HUDEP-2 (cell line): ENCODE results near the gene TSPAN4.

Experiments used
- DNase-seq, 76 experiments: peaks; one replicate each; lab custom pipeline; 2025; ENCODE audit not compliant: unreplicated experiment in 76 of 76; lab: John Stamatoyannopoulos, UW

Gene TSPAN4

DNA sequence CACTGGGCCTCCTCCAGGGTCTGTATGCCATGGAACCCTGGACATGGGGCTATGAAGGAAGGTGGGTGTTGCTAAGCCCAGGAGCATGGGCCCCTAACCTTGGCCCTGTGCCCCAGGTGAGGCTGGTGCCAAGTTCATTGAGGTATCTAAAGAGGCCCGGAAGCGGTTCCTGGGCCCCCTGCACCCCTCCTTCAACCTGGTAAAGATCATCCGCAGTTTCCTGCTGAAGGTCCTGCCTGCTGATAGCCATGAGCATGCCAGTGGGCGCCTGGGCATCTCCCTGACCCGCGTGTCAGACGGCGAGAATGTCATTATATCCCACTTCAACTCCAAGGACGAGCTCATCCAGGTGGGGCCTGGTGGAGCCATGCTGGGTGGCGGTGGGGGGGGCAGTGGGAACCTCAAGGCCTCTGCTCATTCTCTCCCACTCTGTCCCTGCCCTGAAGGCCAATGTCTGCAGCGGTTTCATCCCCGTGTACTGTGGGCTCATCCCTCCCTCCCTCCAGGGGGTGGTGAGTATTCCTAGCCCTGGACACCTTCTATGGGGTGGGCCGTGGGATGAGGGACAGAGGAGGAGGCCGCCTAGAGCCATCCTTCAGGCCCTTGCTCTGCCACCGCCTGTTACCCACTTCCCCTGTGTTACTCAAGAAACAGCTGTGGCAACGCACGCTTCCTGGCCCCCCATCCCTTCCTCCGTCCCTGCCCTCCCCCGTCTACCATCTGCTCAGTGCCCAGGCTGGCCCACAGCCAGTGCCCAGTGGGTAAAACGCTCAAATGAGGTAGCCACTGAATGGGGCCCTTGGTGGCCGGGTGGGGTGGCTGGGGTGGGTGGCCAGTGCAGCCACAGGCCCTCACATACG, 20.9 kb upstream of the TSPAN4 start:
- DNase-seq: no peak

DNA sequence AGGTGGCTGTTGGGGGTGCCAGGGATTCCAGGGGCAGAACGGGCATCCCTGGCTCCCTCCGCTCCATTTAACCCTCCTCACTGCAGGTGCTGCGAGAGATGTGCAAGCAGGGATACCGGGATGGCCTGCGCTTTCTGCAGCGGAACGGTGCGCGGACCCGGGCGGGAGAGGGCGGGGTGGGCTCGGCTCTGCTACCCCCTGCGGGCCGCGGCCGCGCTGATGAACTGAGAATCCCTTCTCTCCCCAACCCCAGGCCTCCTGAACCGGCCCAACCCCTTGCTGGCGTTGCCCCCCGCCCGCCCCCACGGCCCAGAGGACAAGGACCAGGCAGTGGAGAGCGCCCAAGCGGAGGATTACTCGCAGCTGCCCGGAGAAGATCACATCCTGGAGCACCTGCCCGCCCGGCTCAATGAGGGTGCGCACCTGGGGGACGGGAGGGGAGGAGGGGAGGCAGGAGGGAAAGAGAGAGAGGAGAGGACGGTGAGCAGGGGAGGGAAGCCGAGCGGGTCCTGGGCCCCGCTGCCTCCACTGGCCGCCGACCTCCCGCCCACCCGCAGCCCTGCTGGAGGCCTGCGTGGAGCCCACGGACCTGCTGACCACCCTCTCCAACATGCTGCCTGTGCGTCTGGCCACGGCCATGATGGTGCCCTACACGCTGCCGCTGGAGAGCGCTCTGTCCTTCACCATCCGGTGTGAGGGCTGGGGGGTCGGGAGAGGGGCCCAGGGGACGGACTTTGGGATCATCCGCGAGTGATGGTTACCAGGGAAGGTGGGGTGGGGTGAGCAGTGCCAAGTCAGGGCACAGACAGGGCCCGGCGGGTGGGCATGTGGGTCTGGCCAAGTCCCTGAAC, 19.0 kb upstream of the TSPAN4 start:
- DNase-seq: no peak

DNA sequence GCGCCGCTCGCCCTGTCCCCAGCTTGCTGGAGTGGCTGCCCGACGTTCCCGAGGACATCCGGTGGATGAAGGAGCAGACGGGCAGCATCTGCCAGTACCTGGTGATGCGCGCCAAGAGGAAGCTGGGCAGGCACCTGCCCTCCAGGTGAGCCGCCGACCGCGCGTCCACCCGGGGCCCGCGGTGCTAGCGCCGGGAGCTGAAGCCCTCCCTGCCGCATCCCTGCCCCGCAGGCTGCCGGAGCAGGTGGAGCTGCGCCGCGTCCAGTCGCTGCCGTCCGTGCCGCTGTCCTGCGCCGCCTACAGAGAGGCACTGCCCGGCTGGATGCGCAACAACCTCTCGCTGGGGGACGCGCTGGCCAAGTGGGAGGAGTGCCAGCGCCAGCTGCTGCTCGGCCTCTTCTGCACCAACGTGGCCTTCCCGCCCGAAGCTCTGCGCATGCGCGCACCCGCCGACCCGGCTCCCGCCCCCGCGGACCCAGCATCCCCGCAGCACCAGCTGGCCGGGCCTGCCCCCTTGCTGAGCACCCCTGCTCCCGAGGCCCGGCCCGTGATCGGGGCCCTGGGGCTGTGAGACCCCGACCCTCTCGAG, 18.3 kb upstream of the TSPAN4 start:
- no peak for DNase-seq

DNA sequence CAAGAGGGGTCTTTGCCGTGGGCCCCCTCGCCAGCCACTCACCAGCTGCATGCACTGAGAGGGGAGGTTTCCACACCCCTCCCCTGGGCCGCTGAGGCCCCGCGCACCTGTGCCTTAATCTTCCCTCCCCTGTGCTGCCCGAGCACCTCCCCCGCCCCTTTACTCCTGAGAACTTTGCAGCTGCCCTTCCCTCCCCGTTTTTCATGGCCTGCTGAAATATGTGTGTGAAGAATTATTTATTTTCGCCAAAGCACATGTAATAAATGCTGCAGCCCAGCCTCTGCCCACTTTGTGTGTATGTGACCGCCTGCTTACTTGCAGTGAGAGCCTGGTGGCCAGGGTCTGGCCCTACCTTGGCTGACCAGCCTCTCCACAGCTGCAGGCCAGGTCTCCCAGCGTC, 17.7 kb upstream of the TSPAN4 start:
- no peak for DNase-seq

DNA sequence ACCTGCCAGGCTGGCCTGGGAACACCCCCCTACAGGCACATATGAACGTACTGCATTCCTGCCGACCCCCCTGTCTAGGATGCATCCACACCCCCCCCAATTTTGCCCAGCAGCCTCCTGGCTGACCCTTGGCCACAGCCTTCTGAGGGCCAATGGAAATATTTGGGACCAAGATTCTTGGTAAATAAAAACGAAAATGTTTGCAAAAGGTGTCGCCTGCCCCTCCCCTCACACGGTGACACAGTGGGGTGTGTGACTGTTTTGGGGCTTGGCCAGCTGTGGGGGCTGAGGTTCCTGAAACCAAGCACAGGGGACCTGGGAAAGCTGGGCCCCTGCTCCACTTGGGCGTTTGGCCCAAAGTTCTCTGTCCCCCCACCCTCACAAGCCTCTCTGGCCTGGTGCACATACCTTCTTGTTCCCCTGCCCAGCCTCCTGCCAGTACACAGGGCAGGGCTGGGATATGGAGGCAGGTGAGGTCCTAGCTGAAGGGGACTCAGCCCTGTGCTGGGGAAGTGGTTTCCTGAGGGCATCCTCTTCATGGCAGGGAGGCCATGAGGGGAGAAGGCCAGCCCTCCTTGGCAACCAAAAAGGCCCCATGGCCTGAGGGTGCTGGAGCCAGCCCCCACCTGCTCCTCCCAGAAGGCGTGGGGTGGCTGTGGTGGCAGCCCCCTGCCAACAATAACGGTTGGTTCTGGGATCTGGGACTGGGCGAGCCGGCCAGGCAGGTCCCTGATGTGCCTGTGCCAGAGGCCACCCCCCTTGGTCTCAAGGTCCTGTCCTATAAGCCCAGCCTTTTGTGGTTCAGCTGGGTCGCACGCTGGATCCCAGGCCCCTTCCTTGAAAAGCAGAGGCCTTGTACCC, 17.1 kb upstream of the TSPAN4 start:
- no peak for DNase-seq

DNA sequence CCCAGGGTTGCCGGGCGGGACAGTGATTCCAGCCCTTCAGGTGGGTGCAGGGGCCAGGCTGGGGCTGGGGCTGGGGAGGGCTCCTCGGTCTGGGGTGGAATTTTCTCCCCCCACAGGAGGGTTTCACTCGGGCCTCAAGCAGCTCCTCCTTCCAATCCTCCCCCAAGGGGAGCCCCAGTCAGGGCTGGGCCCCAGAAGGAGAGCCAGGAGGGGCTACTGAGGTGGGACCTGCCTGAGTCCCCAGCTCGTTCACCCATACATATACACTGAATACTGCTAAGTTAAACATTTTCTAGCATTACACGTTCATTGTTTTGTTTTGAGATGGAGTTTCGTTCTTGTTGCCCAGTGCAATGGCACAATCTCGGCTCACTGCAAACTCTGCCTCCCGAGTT, 16.4 kb upstream of the TSPAN4 start:
- DNase-seq: no peak

DNA sequence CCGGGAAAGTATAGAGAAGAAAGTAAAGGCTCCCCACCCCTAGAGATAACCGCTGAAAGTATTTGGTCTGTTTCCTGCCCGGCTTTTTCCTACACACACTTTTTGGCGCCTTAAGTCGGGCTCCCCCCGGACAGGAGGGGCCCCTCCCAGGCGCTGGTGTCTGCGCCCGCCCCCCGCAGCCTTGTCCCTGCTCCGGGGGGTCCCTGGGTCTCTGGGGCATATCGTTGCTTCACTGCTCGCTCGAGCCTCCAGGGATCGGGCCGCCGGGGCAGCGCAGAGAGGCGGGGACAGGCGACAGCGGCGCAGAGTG, 15.9 kb upstream of the TSPAN4 start:
- DNase-seq: no peak

DNA sequence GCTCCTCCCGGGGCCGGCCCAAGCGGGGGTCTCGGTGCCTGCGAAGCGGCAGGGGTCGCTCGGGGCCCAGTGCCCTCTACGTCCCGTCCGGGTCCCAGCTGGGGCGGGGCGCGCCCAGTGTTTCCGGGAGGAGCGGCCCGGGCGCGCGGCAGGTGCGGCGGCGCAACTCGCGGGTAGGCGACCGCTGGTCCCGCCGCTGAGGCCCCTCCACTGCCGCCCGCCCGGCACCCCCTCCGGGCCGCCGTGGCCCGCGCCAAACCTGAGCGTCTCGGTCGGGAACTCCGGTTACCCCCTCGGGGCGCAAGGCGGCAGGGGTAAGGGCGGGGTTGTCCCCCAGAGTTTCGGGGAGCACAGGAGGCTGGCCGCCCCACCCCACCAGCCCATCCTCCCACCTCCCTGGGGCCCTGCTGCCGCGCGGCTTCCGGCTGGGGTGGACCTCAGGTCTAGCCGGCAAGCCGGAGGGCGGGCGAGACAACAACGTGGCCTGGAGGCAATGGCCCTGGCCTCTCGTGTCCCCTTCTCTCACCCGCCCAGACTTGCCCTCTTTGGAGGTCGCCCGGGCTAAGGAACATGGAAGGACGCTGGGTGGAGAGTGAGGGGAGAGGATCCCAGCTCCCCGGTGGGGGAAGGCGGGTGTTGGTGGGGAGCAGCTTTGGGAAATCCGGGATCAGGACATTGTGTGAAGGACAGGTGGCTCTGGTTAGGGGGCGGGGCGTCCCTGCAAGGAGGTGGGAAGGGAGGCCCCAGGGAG, 15.3 kb upstream of the TSPAN4 start:
- no peak for DNase-seq

DNA sequence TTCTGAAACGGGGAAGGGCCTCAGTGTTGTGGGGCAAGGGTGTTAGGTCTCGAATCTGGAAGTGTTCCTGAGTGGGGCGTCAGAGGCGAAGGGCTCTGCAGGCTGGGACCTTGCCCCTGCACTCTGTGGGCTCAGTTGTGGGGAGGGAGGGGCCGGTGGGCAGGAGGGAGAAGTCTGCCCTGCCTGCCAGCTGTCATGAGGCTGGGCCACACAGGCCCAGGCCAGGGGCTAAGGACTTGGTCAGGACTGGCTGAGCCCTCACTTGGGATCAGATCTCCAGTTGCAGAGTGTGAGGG, 14.8 kb upstream of the TSPAN4 start, which contains the start of gene CRACR2B:
CRACR2B (plus strand) TSS at position 23 of the 296 bp plus-strand sequence. CDS start 689 bp downstream, outside the sequence.
- no peak for DNase-seq

DNA sequence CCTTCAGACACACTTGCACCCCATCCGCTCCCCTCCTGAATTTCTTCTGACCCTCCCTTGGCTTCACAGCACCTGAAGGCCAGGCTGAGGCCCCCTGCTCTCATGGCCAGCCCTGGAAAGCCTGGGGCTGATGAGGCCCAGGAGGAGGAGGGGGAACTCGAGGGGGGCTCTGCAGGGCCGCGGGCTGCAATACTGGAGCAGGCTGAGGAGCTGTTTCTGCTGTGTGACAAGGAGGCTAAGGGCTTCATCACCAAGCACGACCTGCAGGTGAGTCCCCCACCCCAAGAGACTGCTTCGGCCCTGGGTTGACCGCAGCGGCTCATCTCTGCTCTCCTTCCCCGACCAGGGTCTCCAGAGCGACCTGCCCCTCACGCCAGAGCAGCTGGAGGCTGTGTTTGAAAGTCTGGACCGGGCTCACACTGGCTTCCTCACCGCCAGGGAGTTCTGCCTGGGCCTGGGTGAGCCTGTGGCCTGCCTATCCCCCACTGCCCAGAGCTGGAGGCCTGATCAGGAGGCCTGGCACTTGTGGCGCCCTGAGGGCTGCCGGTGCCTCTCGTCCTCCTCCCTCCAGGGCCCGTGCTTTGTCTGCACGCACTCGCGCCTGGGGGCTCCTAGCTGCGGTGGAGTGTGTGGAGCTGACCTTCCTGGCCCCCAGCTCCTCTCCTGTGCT, 14.0 kb upstream of the TSPAN4 start:
- no peak for DNase-seq

DNA sequence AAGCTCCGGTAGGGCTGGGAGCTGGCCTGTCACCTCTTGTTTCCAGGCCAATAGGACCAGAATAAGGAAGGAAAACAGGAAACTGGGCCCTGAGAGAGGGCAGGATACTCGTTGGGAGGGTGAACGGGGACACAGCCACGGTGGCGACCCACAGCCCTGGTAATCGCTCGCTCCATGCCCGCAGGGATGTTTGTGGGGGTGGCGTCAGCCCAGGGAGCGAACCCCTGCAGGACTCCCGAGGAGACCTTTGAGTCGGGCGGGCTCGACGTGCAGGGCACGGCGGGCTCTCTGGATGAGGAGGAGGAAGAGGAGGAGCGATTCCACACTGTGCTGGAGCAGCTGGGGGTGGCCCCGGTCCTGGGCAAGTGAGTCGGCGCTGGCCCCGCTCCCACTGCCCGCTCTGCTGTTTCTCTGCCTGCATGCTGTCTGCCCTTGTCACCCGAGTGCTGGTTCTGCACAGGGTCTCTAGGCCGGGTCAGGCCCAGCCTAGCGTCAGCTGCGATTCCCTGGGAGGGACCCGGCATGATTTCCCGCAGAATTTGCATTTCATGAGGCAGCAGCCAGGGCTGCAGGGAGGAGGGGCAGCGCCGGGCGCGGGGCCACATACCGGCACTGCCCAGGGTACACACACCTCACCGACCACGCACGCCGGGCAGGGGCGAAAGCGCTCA, 13.3 kb upstream of the TSPAN4 start:
- DNase-seq: no peak

DNA sequence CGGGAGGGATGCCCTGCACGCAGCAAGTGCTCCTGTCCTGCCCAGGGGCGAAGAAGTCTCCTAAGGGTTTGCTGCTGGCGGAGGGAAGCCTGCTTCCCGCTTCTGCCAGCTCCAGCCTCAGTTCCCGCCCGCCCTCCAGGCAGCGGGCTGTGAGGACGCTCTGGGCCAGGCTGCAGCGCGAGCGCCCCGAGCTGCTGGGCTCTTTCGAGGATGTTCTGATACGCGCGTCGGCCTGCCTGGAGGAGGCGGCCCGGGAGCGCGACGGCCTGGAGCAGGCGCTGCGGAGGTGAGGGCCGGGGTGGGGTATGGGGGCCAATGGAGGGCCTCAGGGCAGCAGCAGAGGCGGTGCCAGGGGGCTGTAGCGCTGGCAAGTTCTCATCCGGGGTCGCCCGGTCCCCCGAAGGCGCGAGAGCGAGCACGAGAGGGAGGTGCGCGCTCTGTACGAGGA, 12.8 kb upstream of the TSPAN4 start:
- no peak for DNase-seq

DNA sequence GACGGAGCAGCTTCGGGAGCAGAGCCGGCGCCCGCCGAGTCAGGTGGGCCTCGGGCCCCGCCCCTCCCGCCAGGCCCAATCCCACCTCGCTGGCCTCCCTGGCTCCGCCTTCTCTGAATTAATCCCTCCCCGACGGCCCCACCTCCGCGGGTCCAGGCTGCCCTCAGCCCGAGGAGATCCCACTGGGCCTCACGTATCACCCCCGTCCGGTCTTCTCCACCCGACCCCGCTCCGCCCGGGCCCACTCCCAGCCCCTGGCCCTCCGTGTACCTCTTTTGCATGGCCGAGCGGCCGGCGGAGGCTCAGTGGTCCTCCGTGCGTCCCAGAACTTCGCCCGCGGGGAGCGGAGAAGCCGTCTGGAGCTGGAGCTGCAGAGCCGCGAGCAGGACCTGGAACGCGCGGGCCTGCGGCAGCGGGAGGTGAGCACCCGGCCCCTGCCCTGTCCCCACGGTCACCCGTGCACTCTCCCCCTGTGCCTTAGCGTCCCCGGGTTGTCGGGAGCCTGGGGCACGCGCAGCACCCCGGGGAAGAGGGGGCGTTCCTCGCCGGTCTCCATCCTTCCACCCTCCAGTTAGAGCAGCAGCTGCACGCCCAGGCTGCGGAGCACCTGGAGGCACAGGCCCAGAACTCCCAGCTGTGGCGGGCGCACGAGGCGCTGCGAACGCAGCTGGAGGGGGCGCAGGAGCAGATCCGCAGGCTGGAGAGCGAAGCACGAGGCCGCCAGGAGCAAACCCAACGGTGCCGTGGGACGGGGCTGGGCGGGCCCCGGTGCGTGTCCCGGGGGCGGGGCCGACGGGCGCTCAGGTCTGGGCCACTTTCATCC, 12.1 kb upstream of the TSPAN4 start:
- peak in 34 of 76 experiments; percentile 14 to 71 (median 44) for DNase-seq

DNA sequence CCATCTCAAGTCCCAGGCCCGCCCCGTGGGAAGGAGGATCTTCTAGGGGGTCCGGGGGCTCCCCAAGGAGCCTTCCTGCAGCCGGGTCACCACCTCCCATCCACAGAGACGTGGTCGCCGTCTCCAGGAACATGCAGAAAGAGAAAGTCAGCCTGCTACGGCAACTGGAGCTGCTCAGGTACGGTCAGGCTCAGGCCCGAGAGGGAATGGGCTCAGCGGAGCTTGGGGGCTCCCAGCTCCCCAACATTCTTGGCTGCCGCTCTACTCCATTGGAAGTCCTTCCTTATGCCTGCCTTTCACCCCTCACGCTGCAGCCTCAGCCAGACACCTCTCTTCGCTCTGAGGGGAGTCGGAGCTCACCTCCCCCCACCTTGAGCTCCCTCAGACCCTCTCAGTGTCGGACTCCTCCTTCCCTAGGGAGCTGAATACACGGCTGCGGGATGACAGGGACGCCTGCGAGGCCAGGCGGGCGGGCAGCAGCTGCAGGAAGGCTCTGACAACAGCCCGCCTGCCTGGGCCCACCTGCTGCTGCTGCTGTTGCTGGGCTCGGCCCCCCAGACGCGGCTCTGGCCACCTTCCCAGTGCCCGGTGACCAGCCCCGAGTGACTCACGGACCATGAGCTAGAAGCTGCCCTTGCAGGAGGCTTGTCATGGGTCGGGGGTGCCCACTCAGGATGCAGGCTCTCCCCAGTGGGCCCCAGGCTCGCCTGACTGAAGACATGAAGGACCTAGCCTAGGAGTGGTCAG, 11.4 kb upstream of the TSPAN4 start:
- DNase-seq: no peak

DNA sequence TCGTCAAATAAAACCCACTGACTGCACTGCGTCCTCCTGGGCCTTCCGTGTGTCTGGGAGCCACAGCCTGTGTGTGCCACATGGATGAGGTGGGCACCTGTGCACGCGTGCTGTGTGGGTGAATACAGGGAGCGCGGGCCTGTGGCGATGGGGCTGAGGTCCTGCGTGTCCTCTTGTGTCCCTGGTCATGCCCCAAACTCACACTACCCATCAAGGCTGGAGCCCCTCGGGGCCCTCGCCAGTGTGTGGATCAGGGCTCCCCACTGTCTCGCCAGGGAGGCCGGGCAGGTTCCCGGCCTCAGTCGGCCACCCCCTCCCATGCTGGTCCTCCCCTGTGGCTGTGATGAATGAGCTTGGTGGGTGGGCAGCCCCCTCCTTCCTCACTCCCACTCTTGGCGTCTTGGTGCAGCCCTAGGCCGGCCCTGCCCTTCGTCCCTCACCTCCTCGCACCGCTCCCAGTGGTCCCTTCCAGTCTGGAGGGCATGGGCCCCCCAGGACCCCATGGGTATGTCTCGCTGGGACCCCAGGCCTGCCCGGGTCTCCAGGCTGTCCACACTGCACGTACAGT, 10.6 kb upstream of the TSPAN4 start:
- no peak for DNase-seq

DNA sequence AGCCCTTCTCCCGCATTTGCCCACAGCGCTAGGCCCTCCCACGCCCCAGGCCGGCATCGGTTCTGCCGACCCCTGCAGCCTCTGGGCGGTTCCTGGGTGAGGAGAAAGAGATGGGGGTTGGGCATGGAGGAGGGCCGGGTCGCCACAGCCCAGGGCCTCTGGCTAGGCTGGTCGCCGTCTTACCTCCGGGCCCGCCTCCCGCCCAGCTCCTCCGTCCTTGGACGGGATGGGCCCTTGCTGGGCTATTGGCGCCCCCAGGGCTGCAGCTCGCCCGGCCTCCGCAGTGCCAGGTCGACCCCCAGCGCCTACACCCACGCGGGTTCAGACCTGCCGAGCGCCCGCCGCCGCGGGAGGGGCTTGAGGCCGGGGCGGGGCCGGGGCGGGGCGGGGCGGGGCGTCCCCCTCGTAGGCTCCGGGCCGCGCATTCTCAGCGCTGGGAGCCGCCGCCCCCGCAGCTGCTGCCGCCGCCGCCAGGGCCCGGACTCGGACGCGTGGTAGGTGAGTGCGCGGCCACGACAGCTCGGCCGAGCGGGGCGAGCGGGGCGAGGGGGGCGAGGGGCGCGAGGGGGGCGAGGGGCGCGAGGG, 10.0 kb upstream of the TSPAN4 start, which contains the start of gene CD151:
CD151 (plus strand) TSS at position 424 of the 585 bp plus-strand sequence. CDS start 3,118 bp downstream, outside the sequence.
- peak in 13 of 76 experiments; percentile 20 to 67 (median 45) for DNase-seq
